GM18519 (cell line): ENCODE data around the gene MCM7.
A peak's percentile ranks its signal among the peaks of the same experiment; 100 is the strongest.
"Not testable (repeated sequence)": the region's sequence is repeated elsewhere in the genome, so short reads cannot be mapped to it uniquely, and the experiment has no call there.

Experiments used
- ATAC-seq: cut with Tn5 transposase; IDR thresholded peaks from one replicate; pipeline ENCODE4 v1.9.1; 2021; ENCODE audit warnings: mild to moderate bottlenecking, moderate library complexity; ENCODE audit not compliant: unreplicated experiment, low FRiP score

The MCM7 gene

DNA sequence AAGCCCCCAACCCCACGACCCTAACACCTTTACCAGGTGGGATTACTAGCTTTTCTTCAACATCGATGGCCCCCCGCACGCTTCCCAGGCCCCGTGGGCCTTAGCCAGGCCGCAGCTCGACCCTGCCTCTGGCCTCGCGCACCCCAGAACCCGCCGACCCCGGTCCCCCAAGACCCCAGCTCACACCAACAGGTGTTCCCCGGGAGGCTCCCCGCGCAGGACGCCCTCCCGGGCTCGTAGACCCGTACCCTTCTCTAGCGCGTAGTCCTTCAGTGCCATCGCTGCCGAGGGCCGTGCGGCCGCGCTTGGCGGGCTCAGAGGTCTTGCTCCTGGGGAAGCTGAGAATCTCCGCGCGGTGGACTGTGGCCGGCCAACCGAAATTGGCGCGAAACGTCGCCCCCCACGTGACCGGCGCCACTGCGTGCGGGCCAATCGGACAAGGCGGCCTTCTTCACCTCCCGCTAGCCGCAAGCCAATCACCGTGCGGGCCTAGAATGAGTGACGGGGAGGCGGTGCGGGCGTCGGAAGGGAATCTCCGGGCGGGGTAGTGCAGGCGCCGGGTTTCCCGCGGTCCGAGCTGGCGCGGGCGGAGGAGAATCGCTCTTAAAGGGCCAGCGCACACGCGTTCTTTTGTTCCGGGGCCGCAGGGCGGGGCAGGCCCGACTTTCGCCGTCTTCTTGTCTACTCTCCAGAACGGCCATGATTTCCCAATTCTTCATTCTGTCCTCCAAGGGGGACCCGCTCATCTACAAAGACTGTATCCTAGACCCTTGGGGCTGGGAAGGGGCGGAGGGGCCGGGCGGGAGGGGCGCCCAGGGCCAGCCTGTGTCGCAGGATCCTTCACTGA, at the start of gene MCM7, which contains the start of gene AP4M1:
Gene MCM7, minus strand, starts transcription at position 382 of the 847 bp plus-strand sequence. Its CDS starts 103 bp downstream, at position 279.
Gene AP4M1, plus strand, starts transcription at position 628 of the 847 bp plus-strand sequence. Its CDS starts 72 bp downstream, at position 700.
- peak; percentile 56 for ATAC-seq

DNA sequence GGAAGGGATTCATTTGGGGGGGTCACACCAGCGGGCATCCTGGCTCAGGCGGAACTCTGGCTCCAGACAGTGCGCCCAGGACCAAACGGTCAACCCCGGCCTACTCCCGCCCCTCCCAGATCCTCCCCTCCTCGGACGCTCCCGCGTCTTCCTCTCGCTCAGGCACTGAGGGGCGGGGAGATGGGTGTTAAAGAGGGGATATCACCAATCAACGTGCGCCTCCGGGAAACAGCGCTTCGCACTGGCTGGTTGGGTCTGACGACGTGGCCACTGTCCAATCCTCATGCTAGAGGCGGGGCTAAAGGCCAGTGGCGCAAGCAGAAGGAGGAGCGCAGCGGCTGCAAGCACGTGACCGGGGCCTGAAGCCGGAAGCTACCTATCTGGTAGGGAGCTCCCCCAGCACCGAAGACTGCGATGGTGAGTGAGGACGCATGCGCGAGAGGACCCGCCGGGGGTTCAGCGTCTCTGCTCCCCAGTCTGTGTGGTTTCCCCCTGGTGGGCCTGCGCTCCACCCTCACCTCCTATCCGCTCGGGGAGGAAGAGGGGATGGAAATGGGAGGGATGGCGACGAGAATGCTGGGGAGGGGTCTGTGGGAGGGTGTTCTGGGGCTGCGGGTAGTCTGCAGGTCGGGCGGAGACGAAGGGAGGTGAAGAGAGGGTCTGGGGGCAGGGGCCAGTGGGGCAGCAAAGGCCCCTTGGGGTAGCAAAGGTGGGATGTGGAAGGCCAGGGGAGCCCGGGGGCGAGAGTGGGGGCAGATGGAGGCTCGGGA, 47.5 kb upstream of the MCM7 start, which contains the start of gene LAMTOR4:
Gene LAMTOR4, plus strand, starts transcription at position 360 of the 770 bp plus-strand sequence. Its CDS starts 55 bp downstream, at position 415.
- peak; percentile 95 for ATAC-seq

DNA sequence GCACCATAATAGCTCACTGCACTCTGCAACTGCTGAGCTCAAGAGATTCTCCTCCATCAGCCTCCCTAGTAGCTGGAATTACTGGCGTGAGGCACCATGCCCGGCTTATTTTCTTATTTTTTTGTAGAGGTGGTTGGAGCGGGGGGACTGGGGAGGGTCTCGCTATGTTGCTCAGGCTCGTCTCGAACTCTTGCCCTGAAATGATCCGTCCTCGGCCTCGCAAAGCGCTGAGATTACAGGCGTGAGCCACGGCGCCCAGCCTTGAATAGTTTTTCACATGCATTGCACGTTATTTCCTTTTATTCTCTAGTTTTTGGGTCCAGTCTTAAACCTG, 47.0 kb upstream of the MCM7 start:
- no peak for ATAC-seq

DNA sequence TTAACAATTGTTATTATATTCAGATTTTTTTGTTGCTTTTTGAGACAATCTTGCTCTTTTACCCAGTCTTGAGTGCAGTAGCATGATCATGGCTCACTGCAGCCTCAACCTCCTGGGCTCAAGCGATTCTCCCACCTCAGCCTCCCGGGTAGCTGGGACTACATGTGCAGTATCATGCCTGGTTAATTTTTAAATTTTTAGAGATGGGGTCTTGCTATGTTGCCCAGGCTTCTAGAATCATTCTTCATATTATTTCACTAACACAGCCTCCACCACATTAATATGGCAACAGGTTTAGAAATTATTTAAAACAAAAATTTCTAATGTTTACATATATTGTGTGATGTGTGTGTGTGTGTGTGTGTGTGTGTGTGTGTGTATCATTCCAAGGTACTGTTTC, 46.1 kb upstream of the MCM7 start:
- ATAC-seq, result no peak

DNA sequence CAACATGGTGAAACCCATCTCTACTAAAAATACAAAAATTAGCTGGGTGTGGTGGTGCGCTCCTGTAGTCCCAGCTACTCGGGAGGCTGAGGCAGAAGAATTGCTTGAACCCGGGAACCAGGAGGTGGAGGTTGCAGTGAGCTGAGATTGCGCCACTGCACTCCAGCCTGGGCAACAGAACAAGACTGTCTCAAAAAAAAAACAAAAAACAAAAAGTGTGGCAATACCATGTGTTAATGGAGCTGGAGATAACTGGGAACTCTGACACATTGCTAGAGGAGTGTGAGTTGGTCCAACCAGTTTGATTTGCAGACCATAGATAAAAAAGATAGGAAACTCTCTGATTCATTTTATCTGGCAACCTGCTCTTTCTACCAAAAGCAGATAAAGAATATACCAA, 45.2 kb upstream of the MCM7 start:
- ATAC-seq, result not testable (repeated sequence)

DNA sequence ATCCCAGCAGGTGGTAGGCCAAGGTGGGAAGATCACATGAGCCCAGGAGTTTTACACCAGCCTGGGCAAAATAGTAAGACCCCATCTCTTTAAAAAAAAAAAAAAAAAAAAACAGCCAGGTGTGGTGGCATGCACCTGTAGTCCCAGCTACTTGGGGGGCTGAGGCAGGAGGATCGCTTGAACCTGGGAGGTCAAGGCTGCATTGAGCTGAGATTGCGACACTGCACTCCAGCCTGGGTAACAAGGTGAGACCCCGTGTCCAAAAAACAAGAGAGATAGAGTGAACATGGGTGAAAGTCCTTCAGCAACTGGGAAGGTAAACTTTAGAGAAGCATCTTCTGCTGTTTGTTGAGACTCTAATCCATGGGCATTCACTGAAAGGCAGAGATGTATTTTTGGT, 41.3 kb upstream of the MCM7 start:
- ATAC-seq, result no peak

DNA sequence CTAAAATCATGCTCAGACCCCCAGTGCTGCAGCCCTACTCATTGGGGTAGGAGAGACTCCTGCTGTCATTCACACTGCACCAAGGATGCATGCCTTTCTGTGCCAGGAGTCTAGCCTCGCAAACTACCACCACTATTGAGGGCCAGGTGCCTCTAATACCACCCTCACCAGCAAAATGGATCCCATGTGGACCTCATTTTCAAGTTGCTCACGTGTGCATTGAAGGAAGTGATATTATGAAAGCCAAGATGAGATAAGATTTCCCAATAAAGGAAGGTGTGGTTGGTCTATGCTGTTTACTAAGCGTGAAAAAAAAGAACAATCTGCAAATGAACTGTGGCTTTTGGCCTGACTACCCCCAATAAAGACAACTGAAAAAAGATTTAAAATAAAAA, 40.4 kb upstream of the MCM7 start:
- no peak for ATAC-seq

DNA sequence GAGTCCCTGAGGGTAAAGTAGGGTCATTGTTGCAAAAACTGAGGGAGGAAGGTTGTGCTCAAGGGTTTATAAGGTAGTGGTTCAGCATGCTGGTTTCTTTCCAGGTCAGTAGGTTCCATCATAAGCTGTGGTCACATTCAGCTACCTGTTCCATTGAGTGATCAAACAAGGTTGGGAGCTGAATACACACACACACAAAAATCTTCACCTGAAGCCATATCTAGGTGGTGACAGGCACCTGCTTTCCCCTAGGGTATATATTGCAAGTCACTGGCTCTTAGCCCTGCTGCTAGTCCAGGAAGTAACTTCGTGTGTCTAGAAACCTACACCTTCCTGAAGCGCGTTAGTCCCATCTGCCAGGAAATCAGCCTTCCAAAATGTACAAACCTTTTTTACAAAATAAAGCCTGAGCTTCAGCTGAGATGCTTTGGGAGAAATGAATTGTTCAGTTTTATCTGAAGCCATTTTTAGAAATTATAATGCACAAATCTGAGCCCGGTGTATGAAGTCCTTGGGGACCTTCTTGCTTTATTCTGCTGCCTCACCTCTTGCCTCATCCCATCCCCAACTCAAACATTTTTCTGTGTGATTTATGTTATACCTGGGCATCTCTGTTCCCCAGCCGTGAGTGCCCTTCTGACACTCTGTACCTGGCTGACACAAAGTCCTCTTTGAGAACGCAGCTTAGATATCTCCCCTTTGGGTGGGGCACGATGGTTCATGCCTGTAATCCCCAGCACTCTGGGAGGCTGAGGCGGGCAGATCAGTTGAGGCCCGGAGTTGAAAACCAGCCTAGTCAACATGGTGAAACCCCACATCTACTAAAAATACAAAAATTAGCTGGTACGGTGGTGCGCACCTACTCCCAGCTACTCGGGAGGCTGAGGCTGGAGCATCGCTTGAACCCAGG, 36.9 kb upstream of the MCM7 start:
- no peak for ATAC-seq

DNA sequence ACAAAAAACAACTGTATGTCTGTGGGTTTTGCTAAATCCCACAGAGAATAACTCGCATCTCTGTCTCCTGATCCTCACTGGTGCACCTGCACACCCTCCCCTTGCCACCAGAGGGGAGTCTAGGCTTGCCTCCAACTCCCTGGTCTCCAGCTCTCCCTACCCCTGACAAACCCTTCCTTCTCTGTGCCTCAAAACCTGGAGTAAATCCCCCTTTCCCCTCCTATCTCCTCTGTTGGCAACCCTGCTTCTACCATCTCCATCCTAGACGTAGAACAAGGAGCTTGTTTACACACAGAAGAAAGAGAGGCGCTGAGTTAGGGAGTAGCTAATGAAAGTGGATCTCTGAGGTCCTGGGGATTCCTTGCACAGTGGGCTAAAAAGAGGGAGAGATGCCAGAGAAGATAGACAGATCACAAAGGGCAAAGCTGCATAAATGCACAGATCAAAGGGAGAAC, 31.5 kb upstream of the MCM7 start:
- ATAC-seq, result no peak

DNA sequence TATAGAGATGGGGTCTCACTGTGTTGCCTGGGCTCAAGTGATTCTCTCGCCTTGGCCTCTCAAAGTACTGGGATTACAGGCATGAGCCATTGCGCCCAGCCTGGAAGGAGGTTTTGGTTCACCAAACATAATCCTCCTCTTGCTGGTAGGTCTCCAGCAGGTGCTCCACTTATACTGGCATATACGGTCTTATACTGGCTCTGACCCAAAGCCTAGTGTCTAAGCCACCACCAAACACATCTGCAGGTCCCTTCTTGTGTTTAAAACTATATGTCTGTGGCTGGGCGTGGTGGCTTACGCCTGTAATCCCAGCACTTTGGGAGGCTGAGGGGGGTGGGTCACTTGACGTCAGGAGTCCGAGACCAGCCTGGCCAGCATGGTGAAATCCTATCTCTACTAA, 30.9 kb upstream of the MCM7 start:
- ATAC-seq, result no peak

DNA sequence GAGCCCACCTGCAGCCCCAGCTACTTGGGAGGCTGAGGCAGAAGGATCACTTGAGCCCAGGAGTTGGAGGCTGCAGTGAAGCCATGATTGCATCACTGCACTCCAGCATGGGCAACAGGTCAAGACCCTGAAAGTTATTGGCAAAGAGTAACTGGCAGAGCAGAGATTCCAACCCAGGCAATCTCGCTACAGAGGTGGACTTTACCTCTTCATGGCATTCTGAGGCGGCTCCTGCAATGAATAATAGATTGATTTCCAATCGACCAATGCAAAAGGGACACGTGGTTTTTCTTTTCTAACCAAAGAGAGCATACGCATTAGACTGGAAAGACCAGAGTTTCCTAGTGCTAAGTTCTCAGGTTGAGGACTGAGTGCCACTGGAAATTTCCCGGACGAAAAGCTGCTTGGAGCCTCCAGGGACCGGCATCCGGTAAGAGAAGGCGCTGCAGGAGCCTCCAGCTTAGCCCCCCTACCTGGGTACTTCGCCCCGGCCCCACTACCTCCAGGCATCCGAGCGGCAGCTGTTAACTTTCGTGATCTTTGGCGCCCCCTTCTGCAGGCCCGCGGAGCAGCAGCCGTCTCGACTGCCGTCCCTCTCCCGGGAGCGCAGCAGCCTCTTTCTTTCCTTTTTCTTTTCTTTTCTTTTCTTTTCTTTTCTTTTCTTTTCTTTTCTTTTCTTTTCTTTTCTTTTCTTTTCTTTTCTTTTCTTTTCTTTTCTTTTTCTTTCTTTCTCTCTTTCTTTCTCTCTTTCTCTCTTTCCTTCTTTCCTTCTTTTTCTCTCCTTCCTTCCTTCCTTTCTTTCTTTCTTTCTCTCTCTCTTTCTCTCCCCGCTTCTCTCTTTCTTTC, 29.6 kb upstream of the MCM7 start:
- no peak for ATAC-seq

DNA sequence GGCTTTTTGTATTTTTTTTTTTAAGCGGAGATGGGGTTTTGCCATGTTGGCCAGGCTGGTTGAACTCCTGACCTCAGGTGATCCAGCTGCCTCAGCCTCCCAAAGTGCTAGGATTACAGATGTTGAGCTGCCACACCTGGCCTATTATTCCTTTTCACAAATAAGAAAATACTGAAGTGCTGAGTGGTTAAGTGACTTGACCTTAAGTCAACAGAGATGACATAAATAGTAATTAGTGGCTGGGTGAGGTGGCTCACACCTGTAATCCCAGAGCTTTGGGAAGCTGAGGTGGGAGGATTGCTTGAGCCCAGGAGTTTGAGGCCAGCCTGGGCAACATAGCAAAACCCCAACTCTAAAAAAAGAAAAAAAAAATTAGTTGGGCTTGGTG, 29.0 kb upstream of the MCM7 start:
- ATAC-seq, result not testable (repeated sequence)

DNA sequence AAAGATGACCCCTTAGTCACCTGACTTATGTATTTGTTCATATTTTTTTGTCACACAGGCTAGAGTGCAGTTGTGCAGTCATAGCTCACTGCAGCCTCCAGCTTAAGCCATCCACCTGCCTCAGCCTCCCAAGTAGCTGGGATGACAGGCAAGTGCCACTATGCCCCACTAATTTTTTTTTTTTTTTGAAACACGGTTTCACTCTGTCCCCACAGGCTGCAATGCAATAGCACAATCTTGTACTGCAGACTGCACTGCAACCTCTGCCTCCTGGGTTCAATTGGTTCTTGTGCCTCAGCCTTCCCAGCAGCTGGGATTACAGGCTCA, 27.4 kb upstream of the MCM7 start:
- no peak for ATAC-seq

DNA sequence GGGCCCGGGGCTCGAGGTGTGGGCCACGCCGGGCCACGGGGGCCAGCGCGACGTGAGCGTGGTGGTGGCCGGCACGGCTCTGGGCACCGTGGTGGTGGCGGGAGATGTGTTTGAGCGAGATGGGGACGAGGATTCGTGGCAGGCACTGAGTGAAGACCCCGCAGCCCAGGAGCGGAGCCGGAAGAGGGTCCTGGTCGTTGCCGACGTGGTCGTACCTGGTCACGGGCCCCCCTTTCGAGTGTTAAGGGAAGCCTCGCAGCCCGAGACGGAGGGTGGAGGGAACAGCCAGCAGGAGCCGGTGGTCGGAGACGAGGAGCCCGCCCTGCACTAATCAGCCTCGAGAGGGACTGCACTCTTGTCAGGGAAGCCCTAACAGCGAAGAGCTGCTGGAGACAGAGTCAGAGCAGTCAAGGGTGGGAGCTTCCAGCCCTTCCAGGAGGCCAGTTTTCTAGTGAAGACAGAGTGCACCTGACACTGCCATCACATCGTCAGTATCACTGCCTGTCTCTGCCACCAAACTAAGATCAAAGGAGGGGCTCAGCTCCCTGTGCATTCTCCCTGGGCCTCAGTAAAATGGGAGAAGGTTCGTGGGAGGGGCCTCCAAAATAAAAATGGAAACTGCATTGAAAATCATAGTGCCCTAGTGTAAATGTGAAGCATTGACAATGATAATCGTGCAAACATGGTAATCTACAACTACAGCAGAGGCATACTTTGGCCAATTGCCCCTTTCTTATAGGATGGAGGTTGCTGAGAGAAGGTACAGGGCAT, 26.9 kb upstream of the MCM7 start:
- ATAC-seq, result peak; percentile 9

DNA sequence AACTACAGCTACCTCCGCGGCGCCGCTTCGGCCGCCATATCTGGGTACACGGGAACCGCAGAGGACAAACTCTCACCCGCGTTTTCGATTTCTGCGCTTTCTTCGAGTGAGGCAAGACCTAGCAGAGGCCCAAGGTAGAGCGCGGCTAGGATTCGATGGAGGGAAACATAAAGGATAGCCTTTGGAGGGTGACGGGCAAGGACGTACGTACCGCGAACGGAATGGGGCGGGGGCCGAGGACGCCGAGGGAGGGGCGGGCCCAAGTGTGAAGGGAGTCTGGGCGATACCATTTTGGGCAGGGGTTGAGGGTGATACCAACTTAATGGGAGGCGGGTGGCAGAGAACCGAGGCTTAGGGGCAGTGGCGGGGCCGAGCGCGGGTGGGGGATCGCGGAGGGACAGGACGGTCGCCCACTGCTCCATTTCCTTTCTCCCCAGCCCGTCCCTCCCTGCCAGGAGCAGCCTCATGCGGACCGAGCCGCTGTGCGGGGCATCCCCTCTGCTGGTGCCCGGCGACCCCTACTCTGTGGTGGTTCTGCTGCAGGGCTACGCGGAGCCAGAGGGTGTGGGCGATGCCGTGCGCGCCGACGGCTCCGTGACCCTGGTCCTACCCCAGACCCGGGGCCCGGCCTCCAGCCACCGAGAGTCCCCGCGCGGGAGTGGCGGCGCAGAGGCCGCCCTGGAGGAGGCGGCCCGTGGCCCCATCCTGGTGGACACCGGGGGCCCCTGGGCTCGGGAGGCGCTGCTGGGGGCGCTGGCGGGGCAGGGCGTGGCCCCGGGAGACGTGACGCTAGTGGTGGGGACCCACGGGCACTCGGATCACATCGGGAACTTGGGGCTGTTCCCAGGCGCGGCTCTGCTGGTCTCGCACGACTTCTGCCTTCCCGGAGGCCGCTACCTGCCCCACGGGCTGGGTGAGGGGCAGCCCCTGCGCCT, 26.0 kb upstream of the MCM7 start, which contains the start of gene MBLAC1:
Gene MBLAC1, plus strand, starts transcription at position 37 of the 935 bp plus-strand sequence. Its CDS starts 429 bp downstream, at position 466.
- peak; percentile 37 for ATAC-seq

DNA sequence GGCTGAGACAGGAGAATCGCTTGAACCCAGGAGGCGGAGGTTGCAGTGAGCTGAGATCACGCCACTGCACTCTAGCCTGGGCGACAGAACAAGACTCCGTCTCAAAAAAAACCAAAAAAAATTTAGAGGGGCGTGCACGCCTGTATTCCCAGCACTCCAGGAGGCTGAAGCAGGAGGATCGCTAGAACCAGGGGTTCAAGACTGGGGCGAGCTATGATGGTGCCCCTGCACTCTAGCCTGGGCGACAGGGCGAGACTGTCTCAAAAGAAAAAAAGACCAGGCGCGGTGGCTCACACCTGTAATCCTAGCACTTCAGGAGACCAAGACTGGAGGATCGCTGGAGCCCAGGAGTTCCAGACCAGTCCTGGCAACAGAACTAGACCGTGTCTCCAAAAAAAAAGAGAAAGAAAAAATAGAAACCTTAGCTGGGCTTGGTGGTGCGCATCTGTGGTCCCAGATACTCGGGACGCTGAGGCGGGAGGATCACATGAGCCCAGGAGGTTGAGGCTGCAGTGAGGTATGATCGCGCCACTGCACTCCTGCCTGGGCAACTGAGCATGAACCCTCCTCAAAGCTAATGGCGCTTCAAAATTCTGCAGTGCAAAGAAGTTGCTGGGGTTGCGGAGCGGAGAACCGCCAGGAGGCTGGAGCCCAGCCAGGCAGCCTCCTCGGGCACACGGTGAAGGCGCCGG, 25.2 kb upstream of the MCM7 start:
- peak; percentile 8 for ATAC-seq
